ENCODE measurements around the gene PODNL1. TPM values are rescaled to one million over a fixed set of nuclear protein-coding genes. Genes with fewer than 3 reads are reported as not detected.
A peak's percentile ranks its signal among the peaks of the same experiment; 100 is the strongest.

The PODNL1 gene
- total RNA-seq, 2 donors from 2014 or later: 0.66 TPM; not detected in 1

DNA sequence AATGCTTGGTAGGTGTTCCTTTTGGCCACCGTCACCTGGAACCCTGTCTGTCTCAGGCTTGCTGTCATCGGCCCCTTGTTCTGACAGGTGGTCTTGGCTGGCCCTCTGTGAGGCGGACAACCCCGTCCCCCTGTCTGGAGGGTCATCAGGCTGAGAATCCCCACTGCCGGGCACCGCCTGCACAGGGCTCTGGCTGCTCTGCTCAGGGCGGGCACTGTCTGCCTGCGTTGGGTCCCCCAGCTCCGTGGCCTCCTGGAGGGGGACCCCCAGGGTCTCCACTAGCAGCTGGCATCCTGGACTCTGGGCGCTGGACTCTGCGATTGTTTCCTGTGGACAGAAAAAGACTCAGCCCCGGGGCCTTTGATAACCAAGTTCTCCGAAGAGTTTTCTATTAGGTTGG, 48.1 kb downstream of the PODNL1 start:
- no peak for DNase-seq
- ATAC-seq: no peak
- no peaks in the 10 kb centered on the region for H3K36me3 ChIP-seq (replicated peaks in 1 of 2; ENCODE audit: insufficient read depth in 1 of 2, low read depth in 2 of 2)
- H3K9me3 ChIP-seq: no peaks in the 10 kb centered on the region
- no peaks in the 10 kb centered on the region for H3K27me3 ChIP-seq
- H3K27ac ChIP-seq: no peak overlapping the region
- intact Hi-C loops (cut with DNase I): no loop called here
- no peak for TF ChIP-seq CTCF (IDR thresholded peaks at IDR 0.05)
- no peak for TF ChIP-seq POLR2A (IDR thresholded peaks at IDR 0.05)
- no peak overlapping the region for H3K4me3 ChIP-seq
- H3K4me1 ChIP-seq: peaks cover 12% of the 10 kb centered on the region
- 88 to 93% methylated on average over 4 to 9 of the region's 13 CpGs for WGBS, 2 donors

DNA sequence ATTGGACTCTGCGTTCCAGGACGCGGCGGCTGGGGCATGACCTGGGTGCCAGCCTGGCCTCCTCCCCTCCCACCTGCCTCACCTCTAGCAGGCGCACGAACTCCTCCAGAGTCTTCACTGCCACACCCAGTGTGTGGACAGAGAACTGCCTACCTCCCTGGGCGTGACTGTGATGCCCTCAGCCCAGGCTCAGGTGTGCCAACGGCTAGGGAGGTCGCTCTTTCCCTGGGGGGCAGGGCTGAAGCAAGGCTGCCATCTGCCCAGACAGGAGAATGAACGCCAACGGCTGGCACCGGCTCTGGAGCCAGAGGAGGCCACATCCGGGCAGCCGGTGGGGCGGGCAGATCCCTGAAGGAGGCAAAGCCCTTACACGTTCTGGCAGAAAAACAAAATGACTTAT, 49.9 kb downstream of the PODNL1 start:
- Histone ChIP-seq H3K27ac (no peak overlapping the region), H3K36me3 (replicated peaks in 1 of 2; ENCODE audit: insufficient read depth in 1 of 2, low read depth in 2 of 2) (no peaks in the 10 kb centered on the region), H3K4me3 (no peak overlapping the region), H3K27me3 (no peaks in the 10 kb centered on the region), H3K4me1 (peaks cover 30% of the 10 kb centered on the region), H3K9me3 (no peaks in the 10 kb centered on the region)
- no peak for TF ChIP-seq POLR2A (IDR thresholded peaks at IDR 0.05)
- no peak for TF ChIP-seq CTCF (IDR thresholded peaks at IDR 0.05)
- no peak for DNase-seq
- no peak for ATAC-seq
- 90% methylated on average over 11 to 16 of the region's 16 CpGs for WGBS, 2 donors
- intact Hi-C loops (cut with DNase I): no loop called here

GRCh38 chr19:13887517-13887916, 50.7 kb downstream of the PODNL1 start:
- Histone ChIP-seq H3K9me3 (no peaks in the 10 kb centered on the region), H3K4me3 (no peak overlapping the region), H3K27ac (no peak overlapping the region), H3K4me1 (peaks cover 34% of the 10 kb centered on the region), H3K27me3 (no peaks in the 10 kb centered on the region), H3K36me3 (replicated peaks in 1 of 2; ENCODE audit: insufficient read depth in 1 of 2, low read depth in 2 of 2) (no peaks in the 10 kb centered on the region)
- WGBS, 2 donors: 82 to 87% methylated on average over 5 of the region's 5 CpGs
- no peak for TF ChIP-seq CTCF (IDR thresholded peaks at IDR 0.05)
- no peak for TF ChIP-seq POLR2A (IDR thresholded peaks at IDR 0.05)
- no peak for DNase-seq
- ATAC-seq: no peak
- intact Hi-C loops (cut with DNase I): no loop called here

DNA sequence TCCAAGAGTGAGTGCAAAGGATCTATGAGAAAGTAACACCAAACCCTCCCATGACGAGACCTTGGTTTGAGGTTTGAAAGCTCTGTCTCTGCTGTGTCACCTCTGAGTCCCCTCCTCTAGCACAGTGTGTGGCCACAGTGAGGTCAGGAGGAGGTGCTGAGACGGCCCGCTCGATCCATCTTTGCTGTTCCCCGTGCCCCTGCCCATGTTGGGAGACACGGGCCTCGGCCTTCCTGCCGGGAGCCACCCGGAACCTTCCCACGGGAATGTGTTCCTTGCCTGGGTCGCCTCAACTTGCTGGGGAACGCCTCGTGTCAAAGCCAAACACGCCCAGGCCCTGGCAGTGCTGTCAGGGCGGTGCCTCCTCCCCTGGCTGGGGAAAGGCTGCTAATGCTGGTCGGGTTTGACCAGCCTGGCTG, 51.2 kb downstream of the PODNL1 start:
- TF ChIP-seq CTCF (IDR thresholded peaks at IDR 0.05): no peak
- no peak for TF ChIP-seq POLR2A (IDR thresholded peaks at IDR 0.05)
- no peak for ATAC-seq

GRCh38 chr19:13885826-13886365, 52.3 kb downstream of the PODNL1 start:
- intact Hi-C loops (cut with DNase I): no loop called here
- ATAC-seq (no peak), DNase-seq (no peak)
- Histone ChIP-seq H3K4me1 (peaks cover 46% of the 10 kb centered on the region), H3K36me3 (replicated peaks in 1 of 2; ENCODE audit: insufficient read depth in 1 of 2, low read depth in 2 of 2) (no peaks in the 10 kb centered on the region), H3K4me3 (no peak overlapping the region), H3K27me3 (no peaks in the 10 kb centered on the region), H3K27ac (peak overlapping the region; percentile 92 to 96 (median 94)), H3K9me3 (no peaks in the 10 kb centered on the region)
- TF ChIP-seq CTCF (IDR thresholded peaks at IDR 0.05) (no peak), POLR2A (IDR thresholded peaks at IDR 0.05) (no peak)
- 77 to 93% methylated on average over 17 to 19 of the region's 20 CpGs for WGBS, 2 donors

More for the DNA sequence above, 51.2 kb downstream of the PODNL1 start:
- Histone ChIP-seq H3K27ac (no peak overlapping the region), H3K27me3 (no peaks in the 10 kb centered on the region), H3K4me3 (no peak overlapping the region), H3K36me3 (replicated peaks in 1 of 2; ENCODE audit: insufficient read depth in 1 of 2, low read depth in 2 of 2) (no peaks in the 10 kb centered on the region), H3K4me1 (peaks cover 39% of the 10 kb centered on the region), H3K9me3 (no peaks in the 10 kb centered on the region)
- DNase-seq: peak in 1 of 4 donors; percentile 21
- 79% methylated on average over 16 of the region's 16 CpGs; no CpG with 5 or more reads in 1 of the 2 donors for WGBS, 2 donors
- intact Hi-C loops (cut with DNase I): no loop called here
